ENCODE results near the gene MAPK12.

DNA sequence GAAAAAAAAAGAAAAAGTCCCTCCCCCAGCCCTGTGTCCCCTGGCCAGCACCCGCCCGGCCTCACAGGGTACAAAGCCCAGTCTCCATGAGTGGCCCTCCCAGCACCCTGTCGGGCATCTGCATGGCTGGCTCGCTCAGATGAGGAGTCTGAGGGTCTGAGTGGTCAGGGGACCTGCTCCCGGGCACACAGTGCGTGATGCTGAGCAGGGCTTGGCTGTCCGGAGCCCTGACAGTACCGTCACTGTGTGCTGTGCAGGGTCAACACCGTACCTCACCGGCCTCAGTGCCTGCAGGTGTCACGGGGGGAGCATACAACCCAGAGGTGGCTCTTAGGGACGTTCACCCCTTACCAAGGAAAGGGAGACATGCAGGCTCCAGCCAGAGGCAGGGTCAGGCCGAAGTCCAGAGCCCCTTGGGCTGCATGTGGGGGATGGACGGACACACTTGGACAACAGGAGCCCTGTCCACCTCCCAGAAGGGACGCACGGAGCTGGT is 49.5 kb upstream of the MAPK12 start:
- TF ChIP-seq, protein P1, sequence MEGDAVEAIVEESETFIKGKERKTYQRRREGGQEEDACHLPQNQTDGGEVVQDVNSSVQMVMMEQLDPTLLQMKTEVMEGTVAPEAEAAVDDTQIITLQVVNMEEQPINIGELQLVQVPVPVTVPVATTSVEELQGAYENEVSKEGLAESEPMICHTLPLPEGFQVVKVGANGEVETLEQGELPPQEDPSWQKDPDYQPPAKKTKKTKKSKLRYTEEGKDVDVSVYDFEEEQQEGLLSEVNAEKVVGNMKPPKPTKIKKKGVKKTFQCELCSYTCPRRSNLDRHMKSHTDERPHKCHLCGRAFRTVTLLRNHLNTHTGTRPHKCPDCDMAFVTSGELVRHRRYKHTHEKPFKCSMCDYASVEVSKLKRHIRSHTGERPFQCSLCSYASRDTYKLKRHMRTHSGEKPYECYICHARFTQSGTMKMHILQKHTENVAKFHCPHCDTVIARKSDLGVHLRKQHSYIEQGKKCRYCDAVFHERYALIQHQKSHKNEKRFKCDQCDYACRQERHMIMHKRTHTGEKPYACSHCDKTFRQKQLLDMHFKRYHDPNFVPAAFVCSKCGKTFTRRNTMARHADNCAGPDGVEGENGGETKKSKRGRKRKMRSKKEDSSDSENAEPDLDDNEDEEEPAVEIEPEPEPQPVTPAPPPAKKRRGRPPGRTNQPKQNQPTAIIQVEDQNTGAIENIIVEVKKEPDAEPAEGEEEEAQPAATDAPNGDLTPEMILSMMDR (IDR thresholded peaks at IDR 0.05), result no peak
- TF ChIP-seq POLR2A (IDR thresholded peaks at IDR 0.05), result no peak
